HG02852 (cell line): ENCODE data around the gene PI4KA.
"Not testable (repeated sequence)": the region's sequence is repeated elsewhere in the genome, so short reads cannot be mapped to it uniquely, and the experiment has no call there.

ENCODE experiments used
- ATAC-seq: cut with Tn5 transposase; IDR thresholded peaks from one replicate; pipeline ENCODE4 v1.9.1; 2021; ENCODE audit warnings: mild to moderate bottlenecking, moderate library complexity; ENCODE audit not compliant: unreplicated experiment

Gene PI4KA

GRCh38 chr22:20732431-20732830 lies 126.2 kb downstream of the PI4KA start:
- ATAC-seq, result not testable (repeated sequence)

- no peak for ATAC-seq
These were observed 129.4 kb downstream of the PI4KA start for GRCh38 chr22:20729194-20729593.

- ATAC-seq, result no peak
These were observed 130.0 kb downstream of the PI4KA start for GRCh38 chr22:20728523-20729190.

- ATAC-seq, result no peak
These were observed 131.2 kb downstream of the PI4KA start for GRCh38 chr22:20727118-20728015.

- ATAC-seq, result no peak
These were observed 132.5 kb downstream of the PI4KA start for GRCh38 chr22:20725987-20726558.

GRCh38 chr22:20724676-20725454 lies 133.7 kb downstream of the PI4KA start:
- no peak for ATAC-seq

GRCh38 chr22:20721409-20722218 lies 137.0 kb downstream of the PI4KA start:
- ATAC-seq, result no peak

GRCh38 chr22:20720692-20721408 lies 137.8 kb downstream of the PI4KA start:
- no peak for ATAC-seq

- not testable (repeated sequence) for ATAC-seq
These were observed 139.9 kb downstream of the PI4KA start for GRCh38 chr22:20718727-20719126.

GRCh38 chr22:20717981-20718380 lies 140.6 kb downstream of the PI4KA start:
- not testable (repeated sequence) for ATAC-seq

- ATAC-seq, result not testable (repeated sequence)
These were observed 141.3 kb downstream of the PI4KA start for GRCh38 chr22:20717213-20717866.

- not testable (repeated sequence) for ATAC-seq
These were observed 145.5 kb downstream of the PI4KA start for GRCh38 chr22:20713116-20713515.

- ATAC-seq, result not testable (repeated sequence)
These were observed 148.6 kb downstream of the PI4KA start for GRCh38 chr22:20709966-20710365.

GRCh38 chr22:20707549-20708118 lies 151.0 kb downstream of the PI4KA start:
- ATAC-seq, result not testable (repeated sequence)

GRCh38 chr22:20703816-20704609 lies 154.6 kb downstream of the PI4KA start:
- ATAC-seq, result not testable (repeated sequence)

- peak; percentile 17 for ATAC-seq
These were observed 155.2 kb downstream of the PI4KA start for GRCh38 chr22:20703414-20703806.

- ATAC-seq, result peak; percentile 72
These were observed 155.8 kb downstream of the PI4KA start for GRCh38 chr22:20702546-20703413.
